Karpas-422 (cell line): ENCODE data around the gene TRAM2. TPM values are rescaled to one million over a fixed set of nuclear protein-coding genes. Genes with fewer than 3 reads are reported as not detected.

ENCODE experiments used
- DNase-seq: peaks from one replicate; pipeline ENCODE4 v3.0.0-alpha.2; 2015
- H2AFZ ChIP-seq: fragments of 200-600 bp; sonication (generic); 2 replicates; pipeline ENCODE4 v1.6.1; 2014; ENCODE audit warnings: antibody characterized with exemption, low read length, mixed read lengths
- H3K27ac ChIP-seq: fragments of 200-600 bp; sonication (generic); 2 replicates; pipeline ENCODE4 v1.5.1; 2014; ENCODE audit warnings: mild to moderate bottlenecking, low read length, moderate library complexity
- H3K27me3 ChIP-seq: fragments of 200-600 bp; sonication (generic); 2 replicates; pipeline ENCODE4 v1.6.1; 2014; ENCODE audit warnings: low read length, mixed read lengths
- H3K36me3 ChIP-seq: fragments of 200-600 bp; sonication (generic); 2 replicates; pipeline ENCODE4 v1.6.1; 2014; ENCODE audit warnings: low read length, mixed read lengths; ENCODE audit not compliant: insufficient read depth
- H3K4me1 ChIP-seq: fragments of 200-600 bp; sonication (generic); 2 replicates; pipeline ENCODE4 v1.6.1; 2014; ENCODE audit warnings: mild to moderate bottlenecking, low read length, mixed read lengths
- H3K4me2 ChIP-seq: fragments of 200-600 bp; sonication (generic); 2 replicates; pipeline ENCODE4 v1.6.1; 2014; ENCODE audit warnings: low read length, low read depth, mild to moderate bottlenecking; ENCODE audit not compliant: poor library complexity, severe bottlenecking
- H3K4me3 ChIP-seq: fragments of 200-600 bp; sonication (generic); 2 replicates; pipeline ENCODE4 v1.5.1; 2014; ENCODE audit warnings: mild to moderate bottlenecking, antibody characterized with exemption, low read length, mixed read lengths
- H3K79me2 ChIP-seq: fragments of 200-600 bp; sonication (generic); 2 replicates; pipeline ENCODE4 v1.6.1; 2014; ENCODE audit warnings: mild to moderate bottlenecking, low read length, mixed read lengths
- H3K9ac ChIP-seq: fragments of 200-600 bp; sonication (generic); 2 replicates; pipeline ENCODE4 v1.6.0; 2014; ENCODE audit warnings: low read length
- H3K9me2 ChIP-seq: fragments of 200-600 bp; sonication (generic), shearing (Covaris generic); replicated peaks from 2 replicates; pipeline ENCODE4 v1.6.0; 2014; ENCODE audit warnings: mild to moderate bottlenecking, low read length, moderate library complexity; ENCODE audit not compliant: insufficient read depth
- H3K9me3 ChIP-seq: fragments of 300-700, 200-600 bp; sonication (generic); 2 replicates; pipeline ENCODE4 v1.6.1; 2014; ENCODE audit warnings: low read length, mixed read lengths
- H4K20me1 ChIP-seq: fragments of 200-600 bp; sonication (generic); 2 replicates; pipeline ENCODE4 v1.6.1; 2014; ENCODE audit warnings: mild to moderate bottlenecking, antibody characterized with exemption, low read length, low read depth; ENCODE audit not compliant: insufficient read depth
- total RNA-seq: library from RNA; depleted of rRNA; stranded (reverse); fragments of >200 nt; shearing (Covaris generic); gene quantifications from 2 replicates; pipeline ENCODE4 v1.2.3, GENCODE V29; 2014; ENCODE audit warnings: low replicate concordance

Gene TRAM2
- total RNA-seq, 1 experiment from 2014 or later: 24.1 TPM

- H3K4me1 ChIP-seq: peaks cover 8% of the 10 kb centered on the region
- H3K9me2 ChIP-seq: no peaks in the 10 kb centered on the region
- no peak overlapping the region for H3K4me3 ChIP-seq
- no peaks in the 10 kb centered on the region for H3K9me3 ChIP-seq
- DNase-seq: no peak
- H3K27ac ChIP-seq: no peak overlapping the region
- H2AFZ ChIP-seq: no peak overlapping the region
- H4K20me1 ChIP-seq: no peaks in the 10 kb centered on the region
- no peaks in the 10 kb centered on the region for H3K27me3 ChIP-seq
- no peaks in the 10 kb centered on the region for H3K36me3 ChIP-seq
- H3K9ac ChIP-seq: no peak overlapping the region
- H3K79me2 ChIP-seq: no peaks in the 10 kb centered on the region
- no peak overlapping the region for H3K4me2 ChIP-seq
These were observed 13.5 kb upstream of the TRAM2 start for GRCh38 chr6:52590152-52590891.

- H3K36me3 ChIP-seq: no peaks in the 10 kb centered on the region
- no peaks in the 10 kb centered on the region for H3K9me3 ChIP-seq
- H3K27ac ChIP-seq: no peak overlapping the region
- DNase-seq: no peak
- H2AFZ ChIP-seq: no peak overlapping the region
- H3K4me2 ChIP-seq: no peak overlapping the region
- H3K4me3 ChIP-seq: no peak overlapping the region
- no peaks in the 10 kb centered on the region for H3K27me3 ChIP-seq
- no peaks in the 10 kb centered on the region for H3K4me1 ChIP-seq
- no peak overlapping the region for H3K9ac ChIP-seq
- no peaks in the 10 kb centered on the region for H4K20me1 ChIP-seq
- H3K9me2 ChIP-seq: no peaks in the 10 kb centered on the region
- H3K79me2 ChIP-seq: no peaks in the 10 kb centered on the region
These were observed 11.8 kb upstream of the TRAM2 start for GRCh38 chr6:52588710-52589091.

GRCh38 chr6:52588087-52588709, 11.3 kb upstream of the TRAM2 start:
- H3K4me3 ChIP-seq: no peak overlapping the region
- H4K20me1 ChIP-seq: no peaks in the 10 kb centered on the region
- DNase-seq: no peak
- no peak overlapping the region for H2AFZ ChIP-seq
- no peaks in the 10 kb centered on the region for H3K9me2 ChIP-seq
- no peak overlapping the region for H3K9ac ChIP-seq
- no peaks in the 10 kb centered on the region for H3K9me3 ChIP-seq
- no peaks in the 10 kb centered on the region for H3K27me3 ChIP-seq
- no peaks in the 10 kb centered on the region for H3K79me2 ChIP-seq
- H3K27ac ChIP-seq: no peak overlapping the region
- H3K4me2 ChIP-seq: no peak overlapping the region
- H3K36me3 ChIP-seq: no peaks in the 10 kb centered on the region
- H3K4me1 ChIP-seq: no peaks in the 10 kb centered on the region

- H3K4me2 ChIP-seq: no peak overlapping the region
- H3K79me2 ChIP-seq: no peaks in the 10 kb centered on the region
- H2AFZ ChIP-seq: no peak overlapping the region
- no peak overlapping the region for H3K27ac ChIP-seq
- no peaks in the 10 kb centered on the region for H3K36me3 ChIP-seq
- no peaks in the 10 kb centered on the region for H3K9me3 ChIP-seq
- no peaks in the 10 kb centered on the region for H3K9me2 ChIP-seq
- no peaks in the 10 kb centered on the region for H3K27me3 ChIP-seq
- no peak overlapping the region for H3K4me3 ChIP-seq
- DNase-seq: no peak
- no peaks in the 10 kb centered on the region for H4K20me1 ChIP-seq
- no peaks in the 10 kb centered on the region for H3K4me1 ChIP-seq
- H3K9ac ChIP-seq: no peak overlapping the region
These were observed 10.1 kb upstream of the TRAM2 start for GRCh38 chr6:52587001-52587400.

GRCh38 chr6:52584203-52584602, 7.3 kb upstream of the TRAM2 start:
- Histone ChIP-seq H3K27me3 (no peaks in the 10 kb centered on the region), H2AFZ (no peak overlapping the region), H3K4me2 (no peak overlapping the region), H3K36me3 (no peaks in the 10 kb centered on the region), H3K9me2 (no peaks in the 10 kb centered on the region), H4K20me1 (no peaks in the 10 kb centered on the region), H3K9me3 (no peaks in the 10 kb centered on the region), H3K9ac (no peak overlapping the region), H3K4me1 (no peaks in the 10 kb centered on the region), H3K27ac (no peak overlapping the region), H3K4me3 (no peak overlapping the region), H3K79me2 (no peaks in the 10 kb centered on the region)
- DNase-seq: no peak

- peaks cover 2% of the 10 kb centered on the region for H3K4me1 ChIP-seq
- no peaks in the 10 kb centered on the region for H3K36me3 ChIP-seq
- H3K9me3 ChIP-seq: no peaks in the 10 kb centered on the region
- H2AFZ ChIP-seq: no peak overlapping the region
- H3K4me3 ChIP-seq: no peak overlapping the region
- no peak overlapping the region for H3K4me2 ChIP-seq
- H3K79me2 ChIP-seq: no peaks in the 10 kb centered on the region
- no peaks in the 10 kb centered on the region for H3K27me3 ChIP-seq
- no peaks in the 10 kb centered on the region for H4K20me1 ChIP-seq
- H3K9ac ChIP-seq: no peak overlapping the region
- no peak for DNase-seq
- no peak overlapping the region for H3K27ac ChIP-seq
- H3K9me2 ChIP-seq: no peaks in the 10 kb centered on the region
These were observed 6.1 kb upstream of the TRAM2 start for GRCh38 chr6:52582996-52583395.

- Histone ChIP-seq H3K36me3 (no peaks in the 10 kb centered on the region), H3K27ac (no peak overlapping the region), H3K9me2 (no peaks in the 10 kb centered on the region), H3K4me2 (no peak overlapping the region), H3K79me2 (no peaks in the 10 kb centered on the region), H2AFZ (no peak overlapping the region), H3K9me3 (no peaks in the 10 kb centered on the region), H3K9ac (no peak overlapping the region), H3K4me1 (peaks cover 8% of the 10 kb centered on the region), H4K20me1 (no peaks in the 10 kb centered on the region), H3K27me3 (no peaks in the 10 kb centered on the region), H3K4me3 (no peak overlapping the region)
- no peak for DNase-seq
These were observed 5.6 kb upstream of the TRAM2 start for GRCh38 chr6:52582446-52582845.

GRCh38 chr6:52580905-52581304, 4.0 kb upstream of the TRAM2 start:
- Histone ChIP-seq H3K27ac (no peak overlapping the region), H3K4me2 (no peak overlapping the region), H3K4me3 (no peak overlapping the region), H3K4me1 (peaks cover 15% of the 10 kb centered on the region), H3K79me2 (peaks cover 8% of the 10 kb centered on the region), H3K27me3 (no peaks in the 10 kb centered on the region), H3K9ac (no peak overlapping the region), H2AFZ (no peak overlapping the region), H4K20me1 (peaks cover 5% of the 10 kb centered on the region), H3K9me3 (no peaks in the 10 kb centered on the region), H3K9me2 (no peaks in the 10 kb centered on the region), H3K36me3 (no peaks in the 10 kb centered on the region)
- DNase-seq: no peak
